Activated naive CD4-positive, alpha-beta T cell treated with anti-CD3 and anti-CD28 coated beads, Interleukin-2, amount 10 ng/mL, durations not matched to agents 5 hours and 36 hours (primary cell): Measurements from ENCODE around the gene PRRT1. TPM values are rescaled to one million over a fixed set of nuclear protein-coding genes. Genes with fewer than 3 reads are reported as not detected.

Source experiments
- microRNA-seq: library from miRNA; unstranded; fragments of <30 nt; microRNA quantifications from one replicate; pipeline ENCODE4 v1.2.0, GENCODE V29; 2022; ENCODE audit warnings: borderline microRNAs expressed, borderline replicate concordance
- total RNA-seq, 2 experiments: library from RNA; stranded (reverse); gene quantifications; one replicate each; pipeline ENCODE4 v1.2.3, GENCODE V29; 2021

The PRRT1 gene
- under 1 TPM; 0.29 to 0.35 TPM for total RNA-seq

DNA sequence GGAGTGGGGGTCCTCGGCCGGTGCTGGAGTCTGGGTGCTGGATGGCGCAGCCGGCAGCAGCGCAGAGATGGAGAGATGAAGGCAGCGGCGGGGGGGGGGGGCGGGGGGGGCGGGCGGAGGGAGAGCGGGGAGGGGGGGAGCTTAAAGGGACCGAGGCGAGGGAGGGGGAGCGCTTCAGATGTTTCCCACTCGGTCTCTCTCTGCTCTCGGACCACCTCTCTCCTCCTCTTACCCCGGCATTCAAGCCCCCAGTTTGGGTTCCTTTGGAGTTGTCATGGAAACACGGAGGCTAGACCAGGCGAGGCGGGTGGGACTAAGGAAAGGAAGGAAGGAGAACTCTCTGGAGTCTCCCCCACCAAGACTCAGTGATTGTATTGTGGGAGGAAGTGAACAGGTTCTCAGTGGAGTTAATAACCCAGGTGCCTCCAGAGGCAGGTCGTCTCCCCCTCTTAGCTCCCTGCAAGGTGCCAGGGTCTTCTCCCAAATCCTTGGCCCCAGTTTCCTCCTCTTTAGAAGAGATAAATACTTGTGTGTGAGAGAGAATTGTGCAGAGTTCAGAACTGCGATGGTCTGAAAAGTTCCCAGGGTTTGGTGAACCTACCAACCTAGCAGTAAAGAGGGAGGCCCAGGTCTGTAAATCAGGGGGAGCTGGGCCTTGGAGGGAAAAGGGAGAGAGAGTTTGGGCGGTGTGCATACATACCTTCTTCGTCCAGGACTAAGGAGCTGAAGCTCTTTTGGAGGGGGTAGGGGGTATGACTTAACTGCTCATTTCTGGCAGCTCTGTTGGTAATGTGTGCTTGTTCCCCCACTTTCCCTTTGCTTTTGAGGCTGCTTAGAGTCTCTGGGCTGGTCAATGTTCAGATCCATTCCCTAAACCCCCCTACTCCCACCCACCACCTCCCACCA lies at the start of gene PRRT1:
PRRT1 (minus strand) TSS at position 77 of the 906 bp plus-strand sequence. CDS start 112 bp downstream, outside the sequence.

DNA sequence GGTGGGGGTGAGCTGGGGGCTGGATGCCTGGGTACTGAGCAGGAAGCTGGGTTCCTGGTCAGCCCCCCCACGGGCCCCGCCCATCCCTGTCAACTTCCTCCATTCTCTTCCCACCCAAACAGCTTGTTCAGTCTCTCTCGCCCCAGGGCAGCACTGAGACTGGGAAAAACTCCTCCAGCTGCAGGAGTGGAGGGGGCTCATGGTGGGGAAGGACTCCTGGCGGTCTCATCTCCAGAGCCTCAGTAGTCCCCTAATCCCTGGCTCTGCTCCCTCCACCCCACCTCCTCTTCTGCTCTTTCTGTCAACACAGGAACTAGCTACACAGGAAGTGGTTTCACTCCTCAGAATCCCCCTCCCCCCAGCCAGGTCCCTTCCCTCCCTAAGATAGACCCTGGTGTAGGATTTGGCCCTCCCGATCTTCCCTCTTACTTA lies 40.9 kb upstream of the PRRT1 start, which contains the start of gene GPSM3:
GPSM3 (minus strand) TSS at position 36 of the 432 bp plus-strand sequence. CDS start 130 bp downstream, outside the sequence.

DNA sequence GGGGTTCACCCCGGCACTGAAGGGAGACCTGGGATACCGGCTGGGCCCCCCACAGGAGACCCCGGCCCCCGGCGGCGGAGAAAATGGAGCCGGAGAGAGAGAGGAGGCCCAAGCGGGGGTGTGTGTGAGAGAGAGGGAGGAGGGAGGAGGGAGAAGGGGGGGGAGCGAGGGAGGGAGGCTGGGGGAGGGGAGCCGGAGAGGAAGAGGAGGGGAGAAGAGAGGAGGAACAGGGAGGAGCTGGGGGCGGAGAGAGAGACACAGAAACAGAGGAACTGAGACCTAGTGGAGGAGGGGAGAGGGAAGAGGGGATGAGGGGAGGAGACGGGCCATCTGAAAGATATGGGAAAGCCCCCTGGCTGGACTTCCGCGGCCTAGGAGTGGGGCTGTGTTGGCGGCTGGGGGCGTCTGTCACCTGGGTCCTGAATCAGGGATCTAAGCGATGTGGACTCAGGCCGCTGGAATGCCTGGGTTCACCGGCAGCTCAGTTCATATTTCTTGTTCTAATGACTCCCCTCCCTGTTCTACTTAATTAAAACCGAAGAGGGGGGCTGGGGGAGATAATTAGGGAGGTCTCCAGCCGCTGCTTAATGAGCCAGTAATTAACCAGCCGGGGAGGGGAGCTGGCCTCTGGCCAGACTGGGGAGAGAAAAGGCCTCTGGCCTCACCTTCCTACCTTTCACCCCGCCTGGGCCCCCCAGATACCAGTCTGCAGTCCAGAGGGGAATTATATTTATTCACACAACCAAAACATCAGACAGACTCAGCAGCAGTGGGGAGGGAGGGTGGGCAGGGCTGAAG lies 38.5 kb upstream of the PRRT1 start, which contains the start of gene PBX2:
PBX2 (minus strand) TSS at position 149 of the 798 bp plus-strand sequence. CDS start 287 bp downstream, outside the sequence.

DNA sequence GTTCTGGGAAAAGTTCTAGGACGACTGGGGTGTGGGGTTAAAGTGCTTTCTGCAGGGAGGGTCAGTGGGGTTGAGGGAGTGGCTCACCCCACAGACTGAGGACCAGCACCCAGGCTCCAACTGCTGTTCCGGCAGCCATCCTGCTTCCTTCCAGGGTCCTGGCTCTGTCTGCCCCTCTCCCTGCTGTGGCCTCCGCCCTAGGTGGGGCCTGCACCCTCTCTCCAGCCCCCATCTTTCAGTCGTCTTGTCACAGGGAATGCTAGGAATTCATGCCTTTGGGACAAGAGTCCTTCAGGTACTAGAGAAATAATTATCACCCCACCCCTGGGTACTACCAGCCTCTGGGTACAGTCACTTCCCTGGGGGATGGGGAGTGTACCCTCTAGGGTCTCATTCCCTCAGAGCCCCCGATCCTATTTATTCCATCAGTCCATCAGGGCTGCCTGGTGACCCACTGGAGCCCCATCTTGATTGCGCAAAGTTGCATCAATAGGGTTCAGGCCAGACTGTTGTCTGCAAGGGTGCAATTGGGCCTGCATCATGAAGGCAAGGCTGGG lies 32.4 kb upstream of the PRRT1 start, which contains the start of gene AGER:
AGER (minus strand) TSS at position 170 of the 557 bp plus-strand sequence; CDS start at position 139, 31 bp downstream.

DNA sequence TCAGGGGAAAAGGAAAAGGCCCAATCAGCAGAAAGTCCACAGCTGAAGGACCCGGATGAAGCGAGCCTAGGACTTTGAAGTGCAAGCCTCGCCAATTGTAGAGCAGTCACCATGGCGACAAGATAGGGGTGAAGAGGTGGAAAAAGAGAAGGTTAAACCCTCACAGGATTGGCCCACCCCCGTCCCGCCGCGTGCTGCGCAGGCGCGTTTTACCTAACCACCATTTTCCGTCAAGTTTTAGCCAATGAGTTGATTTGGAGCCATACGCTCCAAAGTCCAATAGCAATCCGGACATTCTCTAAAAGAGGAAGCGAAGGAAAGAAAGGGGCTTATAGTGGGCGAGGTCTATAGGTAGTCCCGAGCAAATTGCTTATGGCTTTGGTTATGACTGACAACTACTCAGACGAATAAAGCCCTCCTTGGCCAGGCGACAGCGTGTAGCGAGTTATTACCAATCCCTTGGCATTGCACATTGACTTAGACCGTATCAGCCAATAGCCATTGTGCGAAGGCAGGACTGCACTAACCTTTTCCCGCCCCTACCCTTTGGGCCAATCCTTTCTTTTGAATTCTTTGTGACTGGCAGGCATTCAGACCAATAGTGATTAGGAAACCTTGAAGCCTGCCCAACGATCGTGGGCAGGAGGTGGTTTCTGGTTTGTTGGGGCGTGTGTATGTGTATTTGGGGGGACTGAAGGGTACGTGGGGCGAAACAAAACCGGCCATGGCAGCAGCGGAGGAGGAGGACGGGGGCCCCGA lies 26.2 kb upstream of the PRRT1 start, which contains the start of gene RNF5:
RNF5 (plus strand) TSS at position 618 of the 759 bp plus-strand sequence; CDS start at position 725, 107 bp downstream.

DNA sequence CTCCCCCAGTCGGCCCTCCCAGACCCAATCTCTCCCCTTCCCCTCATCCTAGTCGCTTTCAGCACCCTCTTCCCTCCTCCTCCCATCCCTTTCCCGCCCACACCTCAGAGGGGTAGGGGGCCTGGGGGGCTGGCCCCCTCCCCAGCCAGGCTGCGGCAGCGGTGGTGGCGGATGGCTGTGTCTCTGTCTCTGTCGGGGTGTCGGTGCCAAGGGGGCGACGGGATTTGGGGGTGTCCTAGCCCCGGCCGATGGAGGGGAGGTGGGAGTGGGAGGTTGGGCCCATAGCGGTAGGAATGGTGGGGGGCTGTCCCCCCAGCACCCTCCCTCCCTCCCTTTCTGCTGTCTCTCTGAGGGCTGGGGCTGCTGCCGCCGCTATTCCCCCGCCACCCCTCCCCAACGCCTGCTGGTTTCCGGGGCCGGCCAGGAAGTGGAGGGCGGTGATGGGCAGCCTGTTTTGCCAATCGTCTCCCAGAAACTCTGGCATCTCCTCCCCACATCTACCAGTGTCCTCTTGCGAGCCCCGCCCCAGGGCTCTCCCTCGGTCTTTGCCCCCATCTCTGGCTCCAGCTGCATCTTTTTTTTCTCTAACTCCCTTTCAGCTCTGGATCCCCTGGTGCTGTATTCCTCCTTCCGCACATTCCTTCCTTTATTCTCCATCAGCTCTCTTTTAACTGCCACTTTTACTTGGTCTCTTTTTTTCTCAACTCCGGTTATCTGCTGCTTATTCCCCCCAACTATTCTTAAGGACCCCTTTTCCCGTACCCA lies 24.2 kb upstream of the PRRT1 start, which contains the start of gene AGPAT1:
AGPAT1 (minus strand) TSS at position 374 of the 765 bp plus-strand sequence. CDS start 4,588 bp downstream, outside the sequence.

DNA sequence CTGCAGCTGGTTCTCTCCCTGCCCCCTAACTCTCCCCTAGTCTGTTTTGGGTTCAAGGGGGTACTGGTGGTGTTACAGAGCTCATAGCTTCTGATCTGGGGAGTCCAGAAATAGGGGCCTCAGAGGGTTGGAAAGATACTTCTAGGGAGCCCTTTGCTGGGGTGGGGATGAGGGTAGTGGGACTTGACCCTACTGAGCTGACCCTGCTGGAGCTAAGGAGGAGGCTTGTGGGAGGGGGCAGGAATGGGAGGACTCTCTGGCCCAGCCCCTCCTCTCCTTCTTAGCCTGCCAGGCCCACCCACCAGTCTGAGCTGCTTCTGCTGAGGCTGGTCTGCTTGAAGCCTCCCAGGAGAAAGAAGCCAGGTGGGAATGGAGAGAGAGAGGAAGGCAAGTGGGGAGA lies 12.6 kb upstream of the PRRT1 start, which contains the start of gene EGFL8:
EGFL8 (plus strand) TSS at position 301 of the 400 bp plus-strand sequence. CDS start 1,571 bp downstream, outside the sequence.

DNA sequence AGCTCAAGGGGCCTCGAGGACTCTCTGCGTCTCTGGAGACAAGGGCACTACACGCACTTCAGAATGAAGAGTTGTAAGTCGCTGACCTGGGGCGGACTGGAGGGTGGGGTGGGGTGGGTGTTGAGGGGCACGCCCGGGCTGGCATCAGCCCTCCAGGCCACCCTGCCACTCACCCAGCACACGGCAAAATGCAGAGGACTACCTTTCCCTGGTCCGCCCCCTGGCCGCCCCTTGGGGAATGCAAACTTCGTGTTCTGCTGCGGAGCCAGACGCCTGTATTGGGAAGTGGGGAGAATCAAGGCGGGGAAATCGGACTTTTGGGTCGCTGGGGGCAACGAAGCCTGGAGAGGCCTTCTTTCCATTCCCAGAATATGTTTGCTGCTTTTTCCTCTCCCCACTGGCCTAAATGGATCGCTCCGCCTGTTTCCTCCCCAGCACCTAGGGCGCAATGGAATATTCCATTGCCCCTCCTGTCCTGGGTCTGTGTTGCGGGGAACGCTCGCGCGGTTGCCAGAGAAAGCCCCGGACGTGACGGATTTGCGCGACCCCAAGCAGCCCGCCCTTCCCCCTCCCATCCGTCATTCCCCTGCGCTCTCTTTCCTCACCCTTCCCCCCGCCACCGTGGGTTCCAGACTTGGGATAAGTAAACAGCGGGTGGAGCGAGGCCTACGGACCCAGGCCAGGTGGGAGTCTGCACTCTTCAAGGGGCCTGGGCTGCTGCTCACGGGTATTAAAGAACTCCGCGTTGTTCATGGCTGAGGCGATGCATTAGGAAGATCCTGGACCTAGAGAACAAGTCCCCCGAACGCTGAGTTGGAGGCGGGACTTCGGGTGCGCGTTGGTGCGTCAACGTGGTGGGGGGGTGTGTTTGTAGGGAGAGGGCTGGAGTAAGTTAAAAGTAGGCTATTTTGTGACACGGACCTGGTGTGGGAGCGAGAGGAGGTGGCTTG lies 2.1 kb upstream of the PRRT1 start, which contains the start of gene PPT2:
PPT2 (plus strand) TSS at position 578 of the 950 bp plus-strand sequence. CDS start 454 bp downstream, outside the sequence.

DNA sequence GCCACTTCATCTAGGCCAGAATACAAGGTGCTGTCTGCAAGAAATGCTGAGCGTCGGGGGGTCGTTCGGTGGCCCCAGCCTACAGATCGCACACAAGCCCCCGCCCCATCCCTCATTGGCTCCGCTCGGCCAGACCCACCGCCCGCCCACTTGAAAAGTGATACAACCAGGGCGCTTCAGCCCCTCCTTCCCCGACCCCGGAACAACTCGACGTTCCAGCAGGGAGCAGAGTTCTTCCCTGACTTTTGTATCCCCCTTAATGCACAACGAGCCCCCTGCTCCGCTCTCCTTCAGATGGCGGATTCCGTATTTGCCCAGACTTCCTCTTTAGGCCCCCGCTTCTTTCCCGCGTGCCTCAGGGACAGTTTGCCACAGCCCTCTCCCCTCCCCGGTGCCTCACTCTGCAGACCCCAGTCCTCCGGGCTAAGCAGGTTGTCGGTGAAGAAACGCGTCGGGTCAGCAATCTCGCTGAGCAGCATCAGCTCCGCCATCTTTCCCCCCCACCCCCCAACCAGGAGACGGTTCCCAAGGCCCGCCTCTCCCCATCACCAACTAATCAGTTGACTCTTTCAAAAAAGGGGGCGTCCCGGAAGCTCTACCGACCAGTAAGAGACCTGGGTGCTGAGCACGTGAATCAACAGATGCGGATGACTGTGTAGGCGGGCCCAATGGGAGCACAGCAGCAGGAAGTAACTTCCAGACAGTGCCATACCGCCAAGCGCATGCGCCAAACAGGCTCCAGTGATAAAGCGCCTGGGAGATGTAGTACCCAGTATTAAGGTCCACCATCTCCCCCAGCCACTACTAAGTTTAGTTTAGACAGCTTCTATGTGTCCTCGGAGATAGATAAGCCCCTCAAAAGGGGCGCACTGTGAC lies 23.8 kb downstream of the PRRT1 start, which contains the start of gene ATF6B:
ATF6B (minus strand) TSS at position 530 of the 876 bp plus-strand sequence; CDS start at position 491, 39 bp downstream.

DNA sequence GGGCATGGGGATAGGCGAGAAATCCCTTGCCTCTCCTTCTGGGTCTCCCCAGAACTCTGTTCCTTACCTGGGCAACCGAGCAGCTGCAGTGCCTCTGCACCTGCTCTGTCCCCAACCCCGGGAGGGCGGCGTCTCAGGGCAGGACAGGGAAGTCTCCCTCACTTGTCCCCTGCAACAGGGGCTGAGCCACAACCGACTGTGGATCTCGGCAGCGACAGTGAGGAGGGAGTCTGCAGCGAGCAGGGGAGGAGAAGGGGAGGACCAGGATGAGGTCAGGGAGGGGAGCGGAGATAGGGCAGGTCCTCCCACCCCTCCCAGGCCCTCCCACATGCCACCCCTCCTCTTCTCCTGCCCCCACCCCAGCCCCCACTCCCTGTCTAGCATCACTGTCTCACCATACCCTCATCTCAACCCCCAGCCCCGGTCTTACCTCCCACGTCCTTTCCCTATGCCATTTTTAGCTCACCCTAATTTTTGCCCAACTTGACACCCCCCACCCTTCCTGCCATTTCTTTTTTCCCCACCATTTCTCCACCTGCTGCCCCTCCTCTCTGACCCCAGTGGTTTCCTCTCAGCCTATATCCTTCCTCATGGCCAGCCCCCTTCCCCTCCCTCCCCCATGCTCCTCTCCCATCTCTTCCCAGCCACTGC lies 42.5 kb downstream of the PRRT1 start, which contains the start of gene TNXB:
TNXB (minus strand) TSS at position 225 of the 651 bp plus-strand sequence. CDS start 11,140 bp downstream, outside the sequence.

Small RNA genes lying within 50 kb of the gene (microRNA-seq; reads per million reads assigned to microRNA genes)
- gene MIR6721, result 2.5 reads per million, percentile 9 among the genes with 10 or more reads in this experiment
- gene MIR6833, result not detected

Other genes with a start within 250 kb of the PRRT1 start
- gene ZBTB12, start 249.9 kb downstream of the PRRT1 start, total RNA-seq, result 1 to 10 TPM; 1.5 to 2.4 TPM
- under 1 TPM; 0.51 to 0.93 TPM for gene C2, start 224.2 kb downstream of the PRRT1 start, total RNA-seq
- not detected for gene CFB, start 205.8 kb downstream of the PRRT1 start, total RNA-seq
- 10 to 100 TPM; 60.9 to 61.7 TPM for gene NELFE, start 193.0 kb downstream of the PRRT1 start, total RNA-seq
- 10 to 100 TPM; 71.6 to 77.8 TPM for gene SKIC2, start 192.8 kb downstream of the PRRT1 start, total RNA-seq
- 10 to 100 TPM; 17.1 to 17.9 TPM for gene DXO, start 179.8 kb downstream of the PRRT1 start, total RNA-seq
- 1 to 10 TPM; 4.2 to 6.2 TPM for gene C4A, start 169.9 kb downstream of the PRRT1 start, total RNA-seq
- 1 to 10 TPM; 3.4 to 3.5 TPM for gene C4B, start 137.1 kb downstream of the PRRT1 start, total RNA-seq
- gene CYP21A2, start 113.5 kb downstream of the PRRT1 start, total RNA-seq, result not detected
- gene TNXB, start 42.6 kb downstream of the PRRT1 start, total RNA-seq, result 1 to 10 TPM; 4.8 to 6.6 TPM
- gene ATF6B, start 23.7 kb downstream of the PRRT1 start, total RNA-seq, result 100 to 1,000 TPM; 125 to 139 TPM
- 1 to 10 TPM; 4.9 to 5.1 TPM for gene FKBPL, start 21.7 kb downstream of the PRRT1 start, total RNA-seq
- gene PPT2, start 2.2 kb upstream of the PRRT1 start, total RNA-seq, result 10 to 100 TPM; 10.7 to 10.8 TPM
- gene EGFL8, start 12.7 kb upstream of the PRRT1 start, total RNA-seq, result 10 to 100 TPM; 11.1 to 14.5 TPM
- gene AGPAT1, start 24.1 kb upstream of the PRRT1 start, total RNA-seq, result 10 to 100 TPM; 42.0 to 43.1 TPM
- 10 to 100 TPM; 38.0 to 39.8 TPM for gene RNF5, start 26.5 kb upstream of the PRRT1 start, total RNA-seq
- 10 to 100 TPM; 41.4 to 55.3 TPM for gene AGER, start 32.3 kb upstream of the PRRT1 start, total RNA-seq
- gene PBX2, start 38.3 kb upstream of the PRRT1 start, total RNA-seq, result 10 to 100 TPM; 95.5 to 96.2 TPM
- gene GPSM3, start 40.7 kb upstream of the PRRT1 start, total RNA-seq, result 100 to 1,000 TPM; 320 to 332 TPM
- gene NOTCH4, start 72.1 kb upstream of the PRRT1 start, total RNA-seq, result under 1 TPM; 0.24 to 0.48 TPM
- gene TSBP1, start 220.0 kb upstream of the PRRT1 start, total RNA-seq, result not detected